GM12878 (cell line): ENCODE measurements around the gene GPI. TPM values are rescaled to one million over a fixed set of nuclear protein-coding genes. Genes with fewer than 3 reads are reported as not detected.

ENCODE experiments used
- ATAC-seq: fragments of 200-7000 bp; cut with Tn5 transposase; 3 replicates; pipeline ENCODE4 v1.9.1; 2020; ENCODE audit warnings: mild to moderate bottlenecking, moderate library complexity
- BruUV-seq: library from RNA; stranded (reverse); fragments of 400-500 nt; replicated peaks from 2 replicates; lab custom pipeline; 2021; lab: Mats Ljungman, UMichigan
- CTCF ChIA-PET: fragments of 300-600 bp; sonication (Branson Sonifier 250); formaldehyde crosslinking; extraction: SDS; loops from one replicate; lab custom pipeline; 2021; ENCODE audit warnings: inconsistent platforms; lab: Yijun Ruan, JAX
- POLR2A ChIA-PET: fragments of 350-600 bp; formaldehyde crosslinking; extraction: SDS; loops from one replicate; lab custom pipeline; 2021; ENCODE audit warnings: inconsistent platforms; lab: Charles Lee
- RAD21 ChIA-PET: fragments of 300-600 bp; sonication (Branson Sonifier 250); formaldehyde crosslinking; loops from one replicate; lab custom pipeline; 2023; ENCODE audit warnings: antibody characterized with exemption; ENCODE audit not compliant: unreplicated experiment; lab: Charles Lee
- SMC1A ChIA-PET: fragments of 300-600 bp; sonication (Branson Sonifier 250); formaldehyde crosslinking; loops from one replicate; lab custom pipeline; 2023; ENCODE audit not compliant: unreplicated experiment, uncharacterized antibody; lab: Charles Lee
- DNase-seq: peaks from one replicate; pipeline ENCODE4 v3.0.0-alpha.2; 2011; ENCODE audit warnings: low read depth, low spot score
- FAIRE-seq: peaks from 3 replicates; lab custom pipeline; 2011; peaks lifted over from hg19 to GRCh38; lab: Jason Lieb, UNC
- H2AFZ ChIP-seq: 2 replicates; pipeline ENCODE4 v1.6.0; 2011; ENCODE audit warnings: low read depth, low read length, control low read depth; ENCODE audit not compliant: control insufficient read depth
- H3K27ac ChIP-seq: 2 replicates; pipeline ENCODE4 v1.5.1; 2011; ENCODE audit warnings: control low read depth; ENCODE audit not compliant: control insufficient read depth, insufficient read depth
- H3K27me3 ChIP-seq, 2 experiments: replicated peaks in 1 of 2; 2 replicates each; pipeline versions ENCODE4 v1.6.0 to v1.6.1; 2011; ENCODE audit warnings: low read length in 1 of 2; ENCODE audit not compliant: control insufficient read depth in 2 of 2, insufficient read depth in 2 of 2
- H3K36me3 ChIP-seq, 2 experiments: 2 replicates each; pipeline ENCODE4 v1.5.1; 2011; ENCODE audit warnings: low read length in 1 of 2; ENCODE audit not compliant: control insufficient read depth in 2 of 2, insufficient read depth in 2 of 2
- H3K4me1 ChIP-seq: 2 replicates; pipeline ENCODE4 v1.6.1; 2011; ENCODE audit warnings: mild to moderate bottlenecking, low read length, moderate library complexity, mixed read lengths; ENCODE audit not compliant: control insufficient read depth, insufficient read depth
- H3K4me2 ChIP-seq: 2 replicates; pipeline ENCODE4 v1.6.0; 2011; ENCODE audit warnings: control low read depth; ENCODE audit not compliant: control insufficient read depth, insufficient read depth
- H3K4me3 ChIP-seq: fragments of 200-600 bp; sonication (generic); 2 replicates; pipeline ENCODE4 v1.5.1; 2016
- H3K79me2 ChIP-seq: 2 replicates; pipeline ENCODE4 v1.6.0; 2011; ENCODE audit warnings: low read length; ENCODE audit not compliant: control insufficient read depth, insufficient read depth
- H3K9ac ChIP-seq: 2 replicates; pipeline ENCODE4 v1.8.0; 2011; ENCODE audit warnings: low read length, control low read depth, mixed read lengths; ENCODE audit not compliant: control insufficient read depth, insufficient read depth
- H3K9me3 ChIP-seq: replicated peaks from 3 replicates; pipeline ENCODE4 v1.5.1; 2011; ENCODE audit warnings: mild to moderate bottlenecking, low read length; ENCODE audit not compliant: control insufficient read depth, insufficient read depth
- H4K20me1 ChIP-seq: 2 replicates; pipeline ENCODE4 v1.6.0; 2011; ENCODE audit not compliant: control insufficient read depth, insufficient read depth
- CBFB ChIP-seq: IDR thresholded peaks from 2 replicates; pipeline ENCODE4 v1.6.1; 2016; ENCODE audit warnings: antibody characterized with exemption, low read depth
- CREB1 ChIP-seq: IDR thresholded peaks from 2 replicates; pipeline ENCODE4 v1.6.1; 2012; ENCODE audit warnings: low read depth, mild to moderate bottlenecking, inconsistent platforms
- HDAC2 ChIP-seq: fragments of 200-600 bp; sonication (generic); IDR thresholded peaks from 2 replicates; pipeline ENCODE4 v1.6.1; 2017
- HDGF ChIP-seq: fragments of 450-650 bp; IDR thresholded peaks from 2 replicates; pipeline ENCODE4 v1.6.1; 2016; ENCODE audit warnings: antibody characterized with exemption
- KAT2A ChIP-seq: conservative IDR thresholded peaks from 2 replicates; pipeline ENCODE4 v1.6.1; 2011; ENCODE audit warnings: low read depth, low read length; ENCODE audit not compliant: control insufficient read depth
- MEF2B ChIP-seq: fragments of 450-650 bp; IDR thresholded peaks from 2 replicates; pipeline ENCODE4 v1.6.1; 2018; ENCODE audit warnings: mild to moderate bottlenecking, moderate library complexity; ENCODE audit not compliant: partially characterized antibody, poor library complexity, severe bottlenecking
- MTA3 ChIP-seq: IDR thresholded peaks from 2 replicates; pipeline ENCODE4 v1.6.1; 2012; ENCODE audit warnings: low read length, inconsistent platforms, borderline replicate concordance
- MYB ChIP-seq: fragments of 150-350 bp; IDR thresholded peaks from 2 replicates; pipeline ENCODE4 v1.6.1; 2014; ENCODE audit warnings: mild to moderate bottlenecking, low read depth, low read length, borderline replicate concordance
- MYC ChIP-seq: IDR thresholded peaks from 2 replicates; pipeline ENCODE4 v1.6.1; 2011; ENCODE audit warnings: mild to moderate bottlenecking, low read length, moderate library complexity, inconsistent platforms; ENCODE audit not compliant: insufficient read depth, insufficient replicate concordance, insufficient read length, severe bottlenecking
- POU2F2 ChIP-seq: IDR thresholded peaks from 3 replicates; pipeline ENCODE4 v1.6.1; 2011; ENCODE audit warnings: low read depth, mild to moderate bottlenecking, low read length, borderline replicate concordance
- RELA ChIP-seq: fragments of 450-650 bp; IDR thresholded peaks from 2 replicates; pipeline ENCODE4 v1.8.0; 2014; ENCODE audit warnings: borderline replicate concordance; ENCODE audit not compliant: partially characterized antibody
- SP1 ChIP-seq: IDR thresholded peaks from one replicate; pipeline ENCODE4 v1.6.1; 2011; ENCODE audit warnings: low read depth, low read length
- STAT3 ChIP-seq: IDR thresholded peaks from 2 replicates; pipeline ENCODE4 v1.6.1; 2011; ENCODE audit warnings: low read depth, low read length, improper control_type of control experiment
- TAF1 ChIP-seq: IDR thresholded peaks from 2 replicates; pipeline ENCODE4 v1.6.1; 2011; ENCODE audit warnings: mild to moderate bottlenecking, low read depth, low read length, borderline replicate concordance
- WGBS: methylation state at CpG from one replicate; pipeline ENCODE4 v1.1.6; 2016; ENCODE audit warnings: low lambda C conversion rate; ENCODE audit not compliant: insufficient replicate concordance, insufficient coverage; ENCODE audit errors: missing lambda C conversion rate; 5-methylcytosine and 5-hydroxymethylcytosine counted together
- in situ Hi-C: fragments of 300-500 bp; cut with MboI; formaldehyde crosslinking; loops from 9 replicates; pipeline ENCODE4 v1.14.3; 2018; ENCODE audit warnings: mixed read lengths
- intact Hi-C: fragments of 100-400 bp; cut with micrococcal nuclease; formaldehyde crosslinking; loops from one replicate; pipeline ENCODE4 v1.14.2; 2022; ENCODE audit not compliant: unreplicated experiment
- polyA plus RNA-seq, 11 experiments: library from polyadenylated mRNA; depleted of rRNA in 4 of 11; unstranded in 6 of 11; stranded (reverse) in 5 of 11; fragments of >200 nt; fragmentation: Nextera tagmentation in 4 of 11; fragmentation: Illumina TruSeq in 1 of 11; extraction: Ambion mirVana in 4 of 11; extraction: Trizol in 1 of 11; gene quantifications; 1 replicate in 1 of 11; 2 replicates in 10 of 11; pipeline versions ENCODE4 v1.2.1 to v1.2.3, GENCODE V29; 2011 to 2016; ENCODE audit warnings: inconsistent platforms in 2 of 11, missing spikeins in 2 of 11, low read depth in 1 of 11
- total RNA-seq, 4 experiments: library from RNA; depleted of rRNA in 3 of 4; stranded (reverse); fragments of >200 nt in 3 of 4; fragmentation: Illumina TruSeq in 1 of 4; extraction: Trizol in 1 of 4; gene quantifications; 2 replicates each; pipeline versions ENCODE4 v1.2.1 to v1.2.3, GENCODE V29; 2013 to 2021
- TF ChIP-seq, protein P1 (sequence below): fragments of 450-650 bp; conservative IDR thresholded peaks from 2 replicates; pipeline ENCODE4 v1.6.1; 2017; ENCODE audit warnings: mild to moderate bottlenecking, moderate library complexity
- TF ChIP-seq, protein P2 (sequence below): fragments of 450-650 bp; IDR thresholded peaks from 2 replicates; pipeline ENCODE4 v1.6.1; 2016; ENCODE audit warnings: mild to moderate bottlenecking
- TF ChIP-seq, protein P3 (sequence below): fragments of 450-650 bp; IDR thresholded peaks from 2 replicates; pipeline ENCODE4 v1.6.1; 2017; ENCODE audit warnings: borderline replicate concordance

Gene GPI
- total and polyA plus RNA-seq, 10 of the 15 experiments (the other 5 are each of a cell fraction or from before 2014, with no cell fraction given): 124 to 400 (median 190) TPM

DNA sequence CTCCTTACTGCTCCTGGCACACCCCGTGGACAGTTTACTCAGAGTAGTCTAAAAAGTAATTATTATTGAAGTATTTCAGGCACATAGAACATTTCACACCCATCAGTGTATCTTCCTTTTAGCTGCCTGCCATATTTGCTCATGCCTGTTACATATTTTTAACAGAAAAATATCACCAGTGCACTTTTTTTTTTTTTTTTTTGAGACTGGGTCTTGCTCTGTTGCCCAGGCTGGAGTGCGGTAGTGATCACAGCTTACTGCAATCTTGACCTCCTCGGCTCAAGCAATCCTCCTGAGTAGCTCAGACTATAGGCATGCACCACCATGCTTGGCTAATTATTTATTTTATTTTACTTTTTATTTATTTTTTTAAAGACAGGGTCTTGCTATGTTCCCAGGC, 40.7 kb upstream of the GPI start (continued):
- TF ChIP-seq, protein P1, sequence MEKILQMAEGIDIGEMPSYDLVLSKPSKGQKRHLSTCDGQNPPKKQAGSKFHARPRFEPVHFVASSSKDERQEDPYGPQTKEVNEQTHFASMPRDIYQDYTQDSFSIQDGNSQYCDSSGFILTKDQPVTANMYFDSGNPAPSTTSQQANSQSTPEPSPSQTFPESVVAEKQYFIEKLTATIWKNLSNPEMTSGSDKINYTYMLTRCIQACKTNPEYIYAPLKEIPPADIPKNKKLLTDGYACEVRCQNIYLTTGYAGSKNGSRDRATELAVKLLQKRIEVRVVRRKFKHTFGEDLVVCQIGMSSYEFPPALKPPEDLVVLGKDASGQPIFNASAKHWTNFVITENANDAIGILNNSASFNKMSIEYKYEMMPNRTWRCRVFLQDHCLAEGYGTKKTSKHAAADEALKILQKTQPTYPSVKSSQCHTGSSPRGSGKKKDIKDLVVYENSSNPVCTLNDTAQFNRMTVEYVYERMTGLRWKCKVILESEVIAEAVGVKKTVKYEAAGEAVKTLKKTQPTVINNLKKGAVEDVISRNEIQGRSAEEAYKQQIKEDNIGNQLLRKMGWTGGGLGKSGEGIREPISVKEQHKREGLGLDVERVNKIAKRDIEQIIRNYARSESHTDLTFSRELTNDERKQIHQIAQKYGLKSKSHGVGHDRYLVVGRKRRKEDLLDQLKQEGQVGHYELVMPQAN: no peak

DNA sequence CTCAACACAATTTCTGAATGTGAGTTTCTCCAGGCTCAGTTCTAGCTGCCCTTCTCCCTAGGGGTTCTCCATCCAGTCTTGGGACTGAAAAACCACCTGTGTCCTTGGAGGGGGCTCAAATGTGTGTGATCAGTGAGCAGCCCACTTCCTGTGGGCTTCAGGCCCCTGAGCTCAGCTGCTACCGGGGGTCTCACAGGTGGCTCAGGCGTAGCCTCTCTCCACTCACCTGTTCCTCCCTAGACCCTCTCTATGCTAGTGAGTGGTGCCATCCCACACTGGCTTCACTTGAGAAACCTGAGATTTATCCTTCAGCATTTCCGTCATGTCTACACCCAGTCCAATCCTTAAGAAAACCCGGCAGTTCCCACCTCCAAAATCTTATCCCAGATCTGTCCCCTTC, 39.8 kb upstream of the GPI start:
- POLR2A ChIA-PET: no interaction called here
- DNase-seq (no peak), ATAC-seq (no peak), FAIRE-seq (no peak)
- Histone ChIP-seq H3K27me3 (no peaks in the 10 kb centered on the region), H4K20me1 (no peaks in the 10 kb centered on the region), H3K9ac (no peak overlapping the region), H3K79me2 (no peaks in the 10 kb centered on the region), H3K4me3 (no peak overlapping the region), H3K9me3 (no peaks in the 10 kb centered on the region), H2AFZ (no peak overlapping the region), H3K4me2 (no peak overlapping the region), H3K27ac (no peak overlapping the region), H3K4me1 (no peaks in the 10 kb centered on the region), H3K36me3 (peaks cover 3 to 13% of the 10 kb centered on the region in 2 experiments)
- no TSS peak for BruUV-seq
- intact Hi-C loops: no loop called here
- SMC1A ChIA-PET: interaction anchor here (0.8 kb wide), 1 partner anchor 93 kb away, joined by 3 read pairs; no protein-coding TSS in a partner anchor
- 81% methylated on average over 4 of the region's 4 CpGs for WGBS
- RAD21 ChIA-PET: no interaction called here
- in situ Hi-C loops: no loop called here
- CTCF ChIA-PET: interaction anchor here (0.9 to 2.5 kb wide), 2 partner anchors 11 to 21 kb away, joined by 3 to 12 read pairs; no protein-coding TSS in a partner anchor
- TF ChIP-seq CREB1 (no peak), RELA (no peak), KAT2A (no peak), SP1 (no peak), HDAC2 (no peak), STAT3 (no peak), MEF2B (no peak), MYC (no peak), MYB (no peak), CBFB (no peak), POU2F2 (no peak), TAF1 (no peak), HDGF (no peak), MTA3 (no peak)
- TF ChIP-seq, protein P2, sequence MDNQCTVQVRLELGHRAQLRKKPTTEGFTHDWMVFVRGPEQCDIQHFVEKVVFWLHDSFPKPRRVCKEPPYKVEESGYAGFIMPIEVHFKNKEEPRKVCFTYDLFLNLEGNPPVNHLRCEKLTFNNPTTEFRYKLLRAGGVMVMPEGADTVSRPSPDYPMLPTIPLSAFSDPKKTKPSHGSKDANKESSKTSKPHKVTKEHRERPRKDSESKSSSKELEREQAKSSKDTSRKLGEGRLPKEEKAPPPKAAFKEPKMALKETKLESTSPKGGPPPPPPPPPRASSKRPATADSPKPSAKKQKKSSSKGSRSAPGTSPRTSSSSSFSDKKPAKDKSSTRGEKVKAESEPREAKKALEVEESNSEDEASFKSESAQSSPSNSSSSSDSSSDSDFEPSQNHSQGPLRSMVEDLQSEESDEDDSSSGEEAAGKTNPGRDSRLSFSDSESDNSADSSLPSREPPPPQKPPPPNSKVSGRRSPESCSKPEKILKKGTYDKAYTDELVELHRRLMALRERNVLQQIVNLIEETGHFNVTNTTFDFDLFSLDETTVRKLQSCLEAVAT: no peak
- TF ChIP-seq, protein P3, sequence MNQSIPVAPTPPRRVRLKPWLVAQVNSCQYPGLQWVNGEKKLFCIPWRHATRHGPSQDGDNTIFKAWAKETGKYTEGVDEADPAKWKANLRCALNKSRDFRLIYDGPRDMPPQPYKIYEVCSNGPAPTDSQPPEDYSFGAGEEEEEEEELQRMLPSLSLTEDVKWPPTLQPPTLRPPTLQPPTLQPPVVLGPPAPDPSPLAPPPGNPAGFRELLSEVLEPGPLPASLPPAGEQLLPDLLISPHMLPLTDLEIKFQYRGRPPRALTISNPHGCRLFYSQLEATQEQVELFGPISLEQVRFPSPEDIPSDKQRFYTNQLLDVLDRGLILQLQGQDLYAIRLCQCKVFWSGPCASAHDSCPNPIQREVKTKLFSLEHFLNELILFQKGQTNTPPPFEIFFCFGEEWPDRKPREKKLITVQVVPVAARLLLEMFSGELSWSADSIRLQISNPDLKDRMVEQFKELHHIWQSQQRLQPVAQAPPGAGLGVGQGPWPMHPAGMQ: no peak
